Measurements from ENCODE around the gene THRB.

Gene THRB

GRCh38 chr3:24507776-24508422, 13.2 kb upstream of the THRB start:
- Histone ChIP-seq H4K20me1 (ENCODE audit: insufficient read depth, low read length) (no peaks in the 10 kb centered on the region), H3K4me1 (ENCODE audit: insufficient read depth, low read length, severe bottlenecking) (no peaks in the 10 kb centered on the region), H3K79me2 (ENCODE audit: insufficient read depth, low read length) (no peaks in the 10 kb centered on the region), H3K27ac (ENCODE audit: low read depth, low read length, poor library complexity, severe bottlenecking) (no peak overlapping the region), H3K27me3 (ENCODE audit: insufficient read depth, low read length) (no peaks in the 10 kb centered on the region), H3K9me2 (ENCODE audit: low read depth, low read length) (no peaks in the 10 kb centered on the region), H3K9me3 (ENCODE audit: low read length) (no peaks in the 10 kb centered on the region), H3K36me3 (ENCODE audit: insufficient read depth, low read length) (no peaks in the 10 kb centered on the region), H3K9ac (ENCODE audit: low read length) (no peak overlapping the region), H3K4me2 (ENCODE audit: low read length) (no peak overlapping the region), H3F3A (ENCODE audit: insufficient read depth, low read length) (no peaks in the 10 kb centered on the region), H2AFZ (ENCODE audit: low read length) (no peak overlapping the region), H3K4me3 (ENCODE audit: low read depth, low read length, poor library complexity, severe bottlenecking) (no peak overlapping the region)
- TF ChIP-seq EZH2 (IDR thresholded peaks at IDR 0.05; ENCODE audit: borderline replicate concordance, low read length), result no peak
- TF ChIP-seq, protein P1, sequence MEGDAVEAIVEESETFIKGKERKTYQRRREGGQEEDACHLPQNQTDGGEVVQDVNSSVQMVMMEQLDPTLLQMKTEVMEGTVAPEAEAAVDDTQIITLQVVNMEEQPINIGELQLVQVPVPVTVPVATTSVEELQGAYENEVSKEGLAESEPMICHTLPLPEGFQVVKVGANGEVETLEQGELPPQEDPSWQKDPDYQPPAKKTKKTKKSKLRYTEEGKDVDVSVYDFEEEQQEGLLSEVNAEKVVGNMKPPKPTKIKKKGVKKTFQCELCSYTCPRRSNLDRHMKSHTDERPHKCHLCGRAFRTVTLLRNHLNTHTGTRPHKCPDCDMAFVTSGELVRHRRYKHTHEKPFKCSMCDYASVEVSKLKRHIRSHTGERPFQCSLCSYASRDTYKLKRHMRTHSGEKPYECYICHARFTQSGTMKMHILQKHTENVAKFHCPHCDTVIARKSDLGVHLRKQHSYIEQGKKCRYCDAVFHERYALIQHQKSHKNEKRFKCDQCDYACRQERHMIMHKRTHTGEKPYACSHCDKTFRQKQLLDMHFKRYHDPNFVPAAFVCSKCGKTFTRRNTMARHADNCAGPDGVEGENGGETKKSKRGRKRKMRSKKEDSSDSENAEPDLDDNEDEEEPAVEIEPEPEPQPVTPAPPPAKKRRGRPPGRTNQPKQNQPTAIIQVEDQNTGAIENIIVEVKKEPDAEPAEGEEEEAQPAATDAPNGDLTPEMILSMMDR (IDR thresholded peaks at IDR 0.05; ENCODE audit: low read length), result no peak

- Histone ChIP-seq H3K9me2 (ENCODE audit: low read depth, low read length) (no peaks in the 10 kb centered on the region), H3K79me2 (ENCODE audit: insufficient read depth, low read length) (no peaks in the 10 kb centered on the region), H3F3A (ENCODE audit: insufficient read depth, low read length) (no peaks in the 10 kb centered on the region), H3K27me3 (ENCODE audit: insufficient read depth, low read length) (no peaks in the 10 kb centered on the region), H3K4me3 (ENCODE audit: low read depth, low read length, poor library complexity, severe bottlenecking) (no peak overlapping the region), H4K20me1 (ENCODE audit: insufficient read depth, low read length) (no peaks in the 10 kb centered on the region), H3K9ac (ENCODE audit: low read length) (no peak overlapping the region), H3K9me3 (ENCODE audit: low read length) (no peaks in the 10 kb centered on the region), H3K4me2 (ENCODE audit: low read length) (no peak overlapping the region), H3K36me3 (ENCODE audit: insufficient read depth, low read length) (no peaks in the 10 kb centered on the region), H3K27ac (ENCODE audit: low read depth, low read length, poor library complexity, severe bottlenecking) (no peak overlapping the region), H2AFZ (ENCODE audit: low read length) (no peak overlapping the region), H3K4me1 (ENCODE audit: insufficient read depth, low read length, severe bottlenecking) (no peaks in the 10 kb centered on the region)
- TF ChIP-seq EZH2 (IDR thresholded peaks at IDR 0.05; ENCODE audit: borderline replicate concordance, low read length), result no peak
- TF ChIP-seq, protein P1 (IDR thresholded peaks at IDR 0.05; ENCODE audit: low read length), result no peak
Observed at GRCh38 chr3:24506966-24507775, 12.5 kb upstream of the THRB start.

- Histone ChIP-seq H2AFZ (ENCODE audit: low read length) (no peak overlapping the region), H3K4me3 (ENCODE audit: low read depth, low read length, poor library complexity, severe bottlenecking) (no peak overlapping the region), H3K9me3 (ENCODE audit: low read length) (no peaks in the 10 kb centered on the region), H3K27me3 (ENCODE audit: insufficient read depth, low read length) (no peaks in the 10 kb centered on the region), H3K9me2 (ENCODE audit: low read depth, low read length) (no peaks in the 10 kb centered on the region), H3K9ac (ENCODE audit: low read length) (no peak overlapping the region), H3K36me3 (ENCODE audit: insufficient read depth, low read length) (no peaks in the 10 kb centered on the region), H3K4me1 (ENCODE audit: insufficient read depth, low read length, severe bottlenecking) (no peaks in the 10 kb centered on the region), H3K79me2 (ENCODE audit: insufficient read depth, low read length) (no peaks in the 10 kb centered on the region), H3K4me2 (ENCODE audit: low read length) (no peak overlapping the region), H3K27ac (ENCODE audit: low read depth, low read length, poor library complexity, severe bottlenecking) (no peak overlapping the region), H3F3A (ENCODE audit: insufficient read depth, low read length) (no peaks in the 10 kb centered on the region), H4K20me1 (ENCODE audit: insufficient read depth, low read length) (no peaks in the 10 kb centered on the region)
- TF ChIP-seq, protein P1 (IDR thresholded peaks at IDR 0.05; ENCODE audit: low read length), result no peak
- no peak for TF ChIP-seq EZH2 (IDR thresholded peaks at IDR 0.05; ENCODE audit: borderline replicate concordance, low read length)
Observed at GRCh38 chr3:24505691-24506550, 11.3 kb upstream of the THRB start.
